WERI-Rb-1 (cell line): ENCODE measurements around the gene SASS6.

ENCODE experiments used
- DNase-seq: peaks from one replicate; pipeline ENCODE4 v3.0.0-alpha.2; 2020
- H3K27ac ChIP-seq: fragments of 250-450 bp; sonication (Bioruptor Pico); 2 replicates; pipeline ENCODE4 v1.5.1; 2020; ENCODE audit warnings: mild to moderate bottlenecking, moderate library complexity
- H3K27me3 ChIP-seq: fragments of 250-450 bp; sonication (Bioruptor Pico); 2 replicates; pipeline ENCODE4 v1.5.1; 2021; ENCODE audit warnings: mild to moderate bottlenecking, low read depth, moderate library complexity; ENCODE audit not compliant: insufficient read depth, severe bottlenecking
- H3K36me3 ChIP-seq: fragments of 250-450 bp; sonication (Bioruptor Pico); 2 replicates; pipeline ENCODE4 v1.5.1; 2020; ENCODE audit warnings: mild to moderate bottlenecking, moderate library complexity
- H3K4me3 ChIP-seq: 2 replicates; pipeline ENCODE4 v1.5.1; 2011; ENCODE audit warnings: low read depth, mild to moderate bottlenecking, control low read depth, low read length
- H3K9me3 ChIP-seq: fragments of 250-450 bp; sonication (Bioruptor Pico); 2 replicates; pipeline ENCODE4 v1.5.1; 2021; ENCODE audit warnings: mild to moderate bottlenecking, moderate library complexity; ENCODE audit not compliant: severe bottlenecking
- TF ChIP-seq, protein P1 (sequence below): IDR thresholded peaks from 2 replicates; pipeline ENCODE4 v1.5.1; 2011; ENCODE audit warnings: low read depth, mild to moderate bottlenecking, control low read depth, inconsistent platforms, low read length

Gene SASS6

DNA sequence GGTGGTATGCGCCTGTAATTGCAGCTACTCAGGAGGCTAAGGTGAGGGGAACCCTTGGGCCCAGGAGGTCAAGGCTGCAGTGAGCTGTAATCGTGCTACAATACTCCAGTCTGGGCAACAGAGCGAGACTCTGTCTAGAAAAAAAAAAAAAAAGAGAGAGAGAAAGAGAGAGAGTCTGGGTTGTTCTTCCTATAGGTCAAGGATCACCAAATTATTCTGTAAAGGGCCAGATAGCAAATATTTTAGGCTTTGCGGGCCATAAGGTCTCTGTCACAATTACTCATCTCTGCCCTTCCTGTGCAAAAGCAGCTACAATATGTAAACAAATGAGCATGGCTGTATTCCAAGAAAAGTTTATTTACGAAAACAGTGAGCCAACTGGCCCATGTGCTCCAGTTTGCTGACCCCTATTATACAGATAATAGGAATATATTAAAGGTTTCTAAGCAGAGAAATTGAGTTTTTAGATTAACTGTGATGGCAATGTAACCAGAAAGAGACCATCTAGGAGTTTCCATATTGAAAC lies 2.1 kb downstream of the SASS6 start:
- H3K9me3 ChIP-seq: no peaks in the 10 kb centered on the region
- H3K4me3 ChIP-seq: no peak overlapping the region
- no peak for DNase-seq
- H3K36me3 ChIP-seq: peaks cover 3% of the 10 kb centered on the region
- H3K27ac ChIP-seq: no peak overlapping the region
- no peaks in the 10 kb centered on the region for H3K27me3 ChIP-seq
- TF ChIP-seq, protein P1, sequence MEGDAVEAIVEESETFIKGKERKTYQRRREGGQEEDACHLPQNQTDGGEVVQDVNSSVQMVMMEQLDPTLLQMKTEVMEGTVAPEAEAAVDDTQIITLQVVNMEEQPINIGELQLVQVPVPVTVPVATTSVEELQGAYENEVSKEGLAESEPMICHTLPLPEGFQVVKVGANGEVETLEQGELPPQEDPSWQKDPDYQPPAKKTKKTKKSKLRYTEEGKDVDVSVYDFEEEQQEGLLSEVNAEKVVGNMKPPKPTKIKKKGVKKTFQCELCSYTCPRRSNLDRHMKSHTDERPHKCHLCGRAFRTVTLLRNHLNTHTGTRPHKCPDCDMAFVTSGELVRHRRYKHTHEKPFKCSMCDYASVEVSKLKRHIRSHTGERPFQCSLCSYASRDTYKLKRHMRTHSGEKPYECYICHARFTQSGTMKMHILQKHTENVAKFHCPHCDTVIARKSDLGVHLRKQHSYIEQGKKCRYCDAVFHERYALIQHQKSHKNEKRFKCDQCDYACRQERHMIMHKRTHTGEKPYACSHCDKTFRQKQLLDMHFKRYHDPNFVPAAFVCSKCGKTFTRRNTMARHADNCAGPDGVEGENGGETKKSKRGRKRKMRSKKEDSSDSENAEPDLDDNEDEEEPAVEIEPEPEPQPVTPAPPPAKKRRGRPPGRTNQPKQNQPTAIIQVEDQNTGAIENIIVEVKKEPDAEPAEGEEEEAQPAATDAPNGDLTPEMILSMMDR: no peak

DNA sequence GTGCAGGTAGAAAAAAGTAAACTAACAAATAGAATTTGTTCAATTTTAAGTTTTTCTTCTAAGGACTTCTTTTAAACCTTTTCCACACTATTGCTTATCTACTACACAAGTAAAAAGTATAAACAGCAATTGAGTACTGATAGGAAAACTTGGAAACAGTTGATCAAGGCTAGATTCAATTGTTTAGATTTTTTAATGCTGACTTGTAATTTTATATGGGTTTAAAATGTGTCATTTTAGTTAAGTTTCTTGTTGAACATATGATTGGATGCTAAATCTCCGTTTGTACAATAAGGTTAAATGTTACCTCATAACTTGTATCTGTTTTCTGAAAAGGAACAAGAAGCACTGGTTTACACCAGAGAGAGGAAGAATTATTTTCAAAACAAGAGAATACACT lies 5.5 kb downstream of the SASS6 start:
- DNase-seq: no peak
- H3K36me3 ChIP-seq: peaks cover 6% of the 10 kb centered on the region
- TF ChIP-seq, protein P1: no peak
- no peak overlapping the region for H3K27ac ChIP-seq
- H3K9me3 ChIP-seq: no peaks in the 10 kb centered on the region
- no peak overlapping the region for H3K4me3 ChIP-seq
- no peaks in the 10 kb centered on the region for H3K27me3 ChIP-seq

DNA sequence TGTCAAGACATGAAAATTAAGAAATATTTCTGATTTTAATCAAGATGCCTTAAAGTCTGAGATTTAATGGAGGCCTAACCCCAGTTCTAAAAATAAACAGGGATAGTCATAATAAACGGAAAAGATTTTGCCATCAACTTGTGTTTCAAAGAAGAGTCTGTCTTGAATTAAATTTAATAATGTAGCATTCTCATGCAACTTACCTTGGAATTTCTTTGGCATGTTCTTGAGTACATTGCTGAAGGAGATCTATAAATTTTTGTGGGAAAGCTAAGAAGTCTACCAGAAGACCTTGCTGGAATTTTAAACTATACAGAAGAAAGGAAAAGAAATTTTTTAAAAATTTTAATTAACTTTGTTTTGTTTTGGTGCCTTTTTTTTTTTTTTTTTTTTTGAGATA lies 10.6 kb downstream of the SASS6 start:
- H3K27me3 ChIP-seq: no peaks in the 10 kb centered on the region
- no peak overlapping the region for H3K4me3 ChIP-seq
- H3K36me3 ChIP-seq: peaks cover 31% of the 10 kb centered on the region
- TF ChIP-seq, protein P1: no peak
- DNase-seq: no peak
- no peak overlapping the region for H3K27ac ChIP-seq
- H3K9me3 ChIP-seq: no peaks in the 10 kb centered on the region

DNA sequence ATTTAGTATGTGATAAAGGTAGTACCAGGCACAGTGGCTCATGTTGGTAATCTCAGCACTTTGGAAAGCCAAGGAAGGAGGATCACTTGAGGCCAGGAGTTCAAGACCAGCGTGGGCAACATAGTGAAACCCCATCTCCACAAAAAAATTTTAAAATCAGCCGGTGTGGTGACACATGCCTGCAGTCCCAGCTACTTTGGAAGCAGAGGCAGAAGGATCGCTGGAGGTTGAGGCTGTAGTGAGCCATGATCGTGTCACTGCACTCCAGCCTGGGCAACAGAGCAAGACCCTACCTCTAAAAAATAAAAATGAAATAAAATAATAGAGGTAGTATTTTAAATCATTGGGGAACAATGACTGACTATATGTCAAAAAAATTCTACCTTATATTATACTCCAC lies 17.2 kb downstream of the SASS6 start:
- H3K27ac ChIP-seq: no peak overlapping the region
- TF ChIP-seq, protein P1: no peak
- no peak for DNase-seq
- H3K27me3 ChIP-seq: no peaks in the 10 kb centered on the region
- H3K36me3 ChIP-seq: peaks cover 32% of the 10 kb centered on the region
- no peak overlapping the region for H3K4me3 ChIP-seq
- H3K9me3 ChIP-seq: no peaks in the 10 kb centered on the region

DNA sequence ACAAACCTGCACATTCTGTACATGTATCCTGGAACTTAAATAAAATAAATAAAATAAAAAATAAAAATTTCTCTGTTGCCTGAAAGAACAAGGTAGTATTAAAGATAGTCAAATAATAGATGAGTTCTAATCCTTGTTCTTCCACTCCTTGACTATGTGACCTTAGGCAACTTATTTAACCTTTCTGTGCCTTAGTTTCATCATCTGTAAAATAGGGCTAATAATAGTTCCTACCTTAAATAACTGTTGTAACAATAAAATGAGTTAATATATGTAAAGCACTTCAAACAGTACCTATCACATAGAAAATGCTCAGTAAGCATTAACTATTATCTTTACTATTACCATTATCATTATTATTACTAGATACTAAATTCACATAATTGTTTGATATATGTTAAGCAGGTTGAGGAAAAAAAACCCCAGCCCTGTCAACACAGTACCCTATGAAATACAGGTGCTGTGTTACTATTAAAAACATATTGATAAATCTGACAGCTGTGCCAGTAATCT lies 23.1 kb downstream of the SASS6 start:
- Histone ChIP-seq H3K27ac (no peak overlapping the region), H3K36me3 (peaks cover 31% of the 10 kb centered on the region), H3K9me3 (no peaks in the 10 kb centered on the region), H3K27me3 (no peaks in the 10 kb centered on the region), H3K4me3 (no peak overlapping the region)
- TF ChIP-seq, protein P1: no peak
- DNase-seq: no peak

DNA sequence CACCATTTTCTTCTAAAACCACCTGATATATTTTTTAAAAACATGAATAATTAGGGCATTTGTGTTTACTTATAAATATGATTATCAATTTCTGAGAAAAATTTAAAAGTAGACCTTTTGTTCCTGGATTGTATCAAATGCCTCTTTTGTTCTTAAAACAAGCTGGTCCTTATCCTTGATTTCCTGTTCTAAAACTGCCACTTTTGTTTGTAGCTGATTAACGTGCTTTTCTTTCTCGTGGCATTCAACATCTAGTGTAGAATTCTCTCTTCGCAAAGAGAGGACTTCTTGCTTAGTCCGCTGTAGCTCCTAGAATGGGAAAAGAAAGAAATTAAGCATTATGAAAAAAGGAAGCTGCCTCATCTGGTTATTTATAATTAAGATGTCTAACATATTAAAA lies 25.0 kb downstream of the SASS6 start:
- TF ChIP-seq, protein P1: no peak
- Histone ChIP-seq H3K4me3 (no peak overlapping the region), H3K9me3 (no peaks in the 10 kb centered on the region), H3K27ac (no peak overlapping the region), H3K36me3 (peaks cover 50% of the 10 kb centered on the region), H3K27me3 (no peaks in the 10 kb centered on the region)
- DNase-seq: no peak
